ENCODE results near the gene P2RY12.

DNA sequence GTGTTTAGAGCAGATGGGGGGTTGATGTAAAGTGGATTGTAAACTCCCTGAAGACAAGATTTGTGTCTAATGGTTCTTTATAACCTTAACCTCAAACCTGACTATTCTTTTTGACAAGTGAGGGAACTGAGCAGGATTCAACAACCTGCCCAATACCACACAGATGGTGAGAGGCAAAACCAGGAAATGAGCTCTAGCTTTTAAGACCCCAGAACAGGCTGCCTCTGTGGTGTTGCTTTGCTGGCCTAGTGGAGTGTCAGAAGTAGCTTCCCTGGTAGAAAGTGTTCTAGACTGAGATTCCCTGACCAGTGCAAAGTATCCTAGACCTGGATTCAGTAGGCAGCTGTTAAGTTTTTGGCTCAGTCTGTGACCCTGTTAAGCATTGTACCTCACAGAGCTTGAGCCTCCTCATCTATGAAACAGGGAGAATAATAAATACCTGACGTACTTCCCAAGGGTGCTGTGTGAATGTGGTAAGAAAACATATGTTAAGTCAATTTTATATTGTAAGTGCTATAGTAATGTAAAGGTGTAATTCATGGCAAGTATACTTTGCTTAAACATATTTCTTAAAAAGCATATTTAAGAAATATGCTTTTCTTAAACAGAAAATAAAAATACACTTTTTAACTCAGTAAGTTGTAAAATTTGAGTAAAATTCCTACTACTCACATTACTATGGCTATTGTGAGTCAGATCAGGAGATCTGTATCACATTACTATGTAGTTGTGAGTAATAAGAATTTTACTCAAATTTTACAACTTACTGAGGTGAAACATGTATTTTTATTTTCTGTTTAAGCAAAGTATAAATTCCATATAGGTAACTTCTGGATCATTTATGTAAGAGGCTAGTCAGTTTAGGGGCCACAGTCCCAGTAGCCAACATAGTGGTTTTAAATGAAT is 76.7 kb downstream of the P2RY12 start:
- TF ChIP-seq CTCF (conservative IDR thresholded peaks at IDR 0.05 in 1 of 2, IDR thresholded peaks at IDR 0.05 in 1 of 2; ENCODE audit: extremely low read depth in 1 of 2, insufficient read depth in 1 of 2, low read depth in 1 of 2, low read length in 2 of 2) (no peak), EZH2 (IDR thresholded peaks at IDR 0.05; ENCODE audit: borderline replicate concordance, low read length) (no peak)

Data from mammary epithelial cell (primary cell).